Colonic mucosa (tissue), 4 donors: Measurements from ENCODE around the gene EDEM2. TPM values are rescaled to one million over a fixed set of nuclear protein-coding genes. Genes with fewer than 3 reads are reported as not detected.
"Not testable (repeated sequence)": the region's sequence is repeated elsewhere in the genome, so short reads cannot be mapped to it uniquely, and the experiment has no call there.

Source experiments
- DNase-seq: peaks from one replicate; pipeline ENCODE4 v3.0.0-alpha.2; 2020
- H3K27ac ChIP-seq: fragments of 200-600 bp; one replicate; pipeline ENCODE4 v1.8.0; 2021
- H3K27me3 ChIP-seq: fragments of 200-600 bp; one replicate; pipeline ENCODE4 v1.8.0; 2021
- H3K36me3 ChIP-seq: fragments of 200-600 bp; one replicate; pipeline ENCODE4 v1.8.0; 2021
- H3K4me1 ChIP-seq: fragments of 200-600 bp; one replicate; pipeline ENCODE4 v1.8.0; 2021; ENCODE audit warnings: mild to moderate bottlenecking
- H3K4me3 ChIP-seq: fragments of 200-600 bp; one replicate; pipeline ENCODE4 v1.8.0; 2021
- H3K9ac ChIP-seq, 2 donors: one replicate each; pipeline ENCODE4 v1.7.0; 2013; ENCODE audit warnings: control low read depth in 2 of 2, low read depth in 2 of 2, low read length in 2 of 2
- H3K9me3 ChIP-seq: fragments of 200-600 bp; one replicate; pipeline ENCODE4 v1.8.0; 2021
- intact Hi-C: fragments of 100-400 bp; cut with DNase I; formaldehyde crosslinking; loops from one replicate; pipeline ENCODE4 v1.14.1; 2022
- total RNA-seq, 2 donors: library from RNA; stranded (reverse); fragmentation: NEBNext Ultra II Directional in 1 of 2; extraction: Animal tissue kit (Norgen Biotek cat#: 25700) in 1 of 2; gene quantifications; one replicate each; pipeline ENCODE4 v1.2.1, GENCODE V29; 2021
- TF ChIP-seq, protein P1 (sequence below): fragments of 200-600 bp; IDR thresholded peaks from one replicate; pipeline ENCODE4 v1.8.0; 2022; ENCODE audit warnings: antibody characterized with exemption, mild to moderate bottlenecking
- donor health status: healthy.
- donor health status: DM: no; HTN: no; CAD: no.
- donor health status: DM: no; HTN: no; CAD: no.

EDEM2 gene
- total RNA-seq, 2 donors from 2014 or later = 28.0 to 36.0 TPM

DNA sequence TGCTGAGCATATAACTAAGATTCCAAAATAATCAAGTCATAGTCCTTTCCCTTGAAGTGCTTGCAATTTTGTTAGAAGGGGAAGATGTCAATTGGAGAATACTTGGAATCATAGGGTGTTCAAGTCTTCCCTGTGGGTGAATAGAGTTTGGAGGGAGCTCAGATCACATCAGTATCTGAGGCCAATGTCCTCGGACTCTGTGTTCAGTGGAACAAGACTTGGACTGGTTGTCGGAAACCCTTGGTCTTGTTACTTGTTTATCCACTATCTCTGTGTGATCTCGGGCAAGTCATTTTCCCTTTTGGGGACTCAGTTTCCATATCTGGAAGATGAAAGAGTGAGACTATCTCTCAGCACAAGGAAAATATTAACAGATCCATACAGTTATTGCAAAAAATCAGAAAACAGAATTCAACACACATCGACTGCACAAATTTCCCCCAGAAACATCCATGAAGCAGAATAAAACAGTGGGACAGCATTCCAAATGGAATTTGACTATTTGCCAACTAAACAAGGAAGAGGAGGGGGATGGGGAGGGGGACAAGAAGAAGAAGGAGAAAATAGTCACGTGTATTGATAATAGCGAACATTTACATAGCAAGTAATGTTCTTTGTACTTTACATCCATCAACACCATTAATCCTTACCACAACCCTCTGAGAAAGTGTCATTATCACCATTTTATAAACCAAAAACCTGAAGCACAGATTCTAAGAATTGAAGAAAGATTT is 3.9 kb upstream of the EDEM2 start:
- no peak overlapping the region for H3K27ac ChIP-seq

DNA sequence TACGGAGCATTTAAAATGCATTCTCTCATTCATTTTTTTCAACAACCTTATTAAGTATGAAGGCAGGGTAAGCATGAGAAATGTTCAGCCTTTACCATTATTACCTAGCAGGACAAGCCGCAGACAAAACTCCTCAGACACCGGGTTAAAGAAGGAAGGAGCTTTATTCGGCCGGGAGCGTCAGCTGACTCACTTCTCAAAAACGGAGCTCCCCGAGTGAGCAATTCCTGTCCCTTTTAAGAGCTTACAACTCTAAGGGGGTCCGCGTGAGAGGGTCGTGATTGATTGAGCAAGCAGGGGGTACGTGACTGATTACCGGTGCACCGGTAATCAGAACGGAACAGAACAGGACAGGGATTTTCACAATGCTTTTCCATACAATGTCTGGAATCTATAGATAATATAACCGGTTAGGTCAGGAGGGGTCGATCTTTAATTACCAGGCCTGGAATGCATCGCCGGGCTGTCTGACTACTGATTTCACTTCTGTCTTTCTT is 487 bp upstream of the EDEM2 start:
- not testable (repeated sequence) for H3K36me3 ChIP-seq, H3K4me1 ChIP-seq, H3K27me3 ChIP-seq, H3K9me3 ChIP-seq
- DNase-seq = peak; percentile 34
- H3K27ac ChIP-seq = peak overlapping the region; percentile 90
- intact Hi-C loops = loop anchor here (5.0 kb wide), 1 partner anchor 125 kb away; no protein-coding TSS in a partner anchor
- peak overlapping the region; percentile 85 to 87 for H3K9ac ChIP-seq
- H3K4me3 ChIP-seq = peak overlapping the region; percentile 66

More for the DNA sequence above, 3.9 kb upstream of the EDEM2 start:
- intact Hi-C loops = no loop called here
- TF ChIP-seq, protein P1, sequence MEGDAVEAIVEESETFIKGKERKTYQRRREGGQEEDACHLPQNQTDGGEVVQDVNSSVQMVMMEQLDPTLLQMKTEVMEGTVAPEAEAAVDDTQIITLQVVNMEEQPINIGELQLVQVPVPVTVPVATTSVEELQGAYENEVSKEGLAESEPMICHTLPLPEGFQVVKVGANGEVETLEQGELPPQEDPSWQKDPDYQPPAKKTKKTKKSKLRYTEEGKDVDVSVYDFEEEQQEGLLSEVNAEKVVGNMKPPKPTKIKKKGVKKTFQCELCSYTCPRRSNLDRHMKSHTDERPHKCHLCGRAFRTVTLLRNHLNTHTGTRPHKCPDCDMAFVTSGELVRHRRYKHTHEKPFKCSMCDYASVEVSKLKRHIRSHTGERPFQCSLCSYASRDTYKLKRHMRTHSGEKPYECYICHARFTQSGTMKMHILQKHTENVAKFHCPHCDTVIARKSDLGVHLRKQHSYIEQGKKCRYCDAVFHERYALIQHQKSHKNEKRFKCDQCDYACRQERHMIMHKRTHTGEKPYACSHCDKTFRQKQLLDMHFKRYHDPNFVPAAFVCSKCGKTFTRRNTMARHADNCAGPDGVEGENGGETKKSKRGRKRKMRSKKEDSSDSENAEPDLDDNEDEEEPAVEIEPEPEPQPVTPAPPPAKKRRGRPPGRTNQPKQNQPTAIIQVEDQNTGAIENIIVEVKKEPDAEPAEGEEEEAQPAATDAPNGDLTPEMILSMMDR = no peak
- H3K9ac ChIP-seq = no peak overlapping the region
- no peaks in the 10 kb centered on the region for H3K9me3 ChIP-seq
- peaks cover 5% of the 10 kb centered on the region for H3K4me1 ChIP-seq
- no peaks in the 10 kb centered on the region for H3K27me3 ChIP-seq
- DNase-seq = no peak
- H3K4me3 ChIP-seq = no peak overlapping the region
- H3K36me3 ChIP-seq = no peaks in the 10 kb centered on the region

DNA sequence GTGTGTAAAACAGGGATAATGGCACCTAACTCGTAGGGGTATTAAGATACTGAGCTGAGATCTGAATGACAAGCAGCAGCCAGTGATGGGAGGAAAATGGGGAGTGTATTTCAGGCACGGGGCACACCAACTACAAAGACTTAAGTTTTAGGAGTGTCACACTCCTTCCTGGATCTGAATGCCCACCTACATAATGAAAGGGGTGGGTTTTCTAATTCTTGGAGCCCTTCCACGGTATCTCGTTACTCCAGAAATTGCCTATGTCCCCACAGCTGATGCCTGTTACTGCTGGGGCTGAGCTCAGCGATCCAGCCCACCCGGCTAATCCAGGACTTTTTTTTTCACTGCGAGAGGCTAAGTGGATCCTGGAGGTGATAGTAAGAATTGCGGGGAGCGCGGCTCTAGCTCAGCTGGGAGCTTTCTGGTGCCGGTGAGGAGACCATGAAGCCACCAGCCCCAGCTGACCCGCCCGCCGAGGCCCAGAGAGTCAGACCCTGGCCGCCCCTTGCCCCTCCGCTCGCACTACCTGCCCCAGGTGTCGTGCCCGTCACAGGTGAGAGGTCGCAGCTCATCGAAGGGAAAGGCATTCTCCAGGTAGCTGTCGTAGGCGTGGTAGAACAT is 727 bp downstream of the EDEM2 start:
- H3K36me3 ChIP-seq = no peaks in the 10 kb centered on the region
- intact Hi-C loops = loop anchor here (5.0 kb wide), 1 partner anchor 126 kb away; no protein-coding TSS in a partner anchor
- peak overlapping the region; percentile 85 to 87 for H3K9ac ChIP-seq
- peaks cover 8% of the 10 kb centered on the region for H3K4me1 ChIP-seq
- peak; percentile 57 for DNase-seq
- H3K4me3 ChIP-seq = peak overlapping the region; percentile 66
- no peaks in the 10 kb centered on the region for H3K9me3 ChIP-seq
- TF ChIP-seq, protein P1 = no peak
- peak overlapping the region; percentile 90 for H3K27ac ChIP-seq
- no peaks in the 10 kb centered on the region for H3K27me3 ChIP-seq

- intact Hi-C loops = loop anchor here (2.0 to 5.0 kb wide), 2 partner anchors 64 to 127 kb away; no protein-coding TSS in a partner anchor
- H3K9ac ChIP-seq = no peak overlapping the region
- H3K9me3 ChIP-seq = no peaks in the 10 kb centered on the region
- no peaks in the 10 kb centered on the region for H3K27me3 ChIP-seq
- peaks cover 8% of the 10 kb centered on the region for H3K4me1 ChIP-seq
- TF ChIP-seq, protein P1 = peak; percentile 64
- peak; percentile 24 for DNase-seq
- no peak overlapping the region for H3K27ac ChIP-seq
- H3K36me3 ChIP-seq = no peaks in the 10 kb centered on the region
- H3K4me3 ChIP-seq = no peak overlapping the region
Measured at GRCh38 chr20:35145141-35145564, 2.0 kb downstream of the EDEM2 start.

- no peaks in the 10 kb centered on the region for H3K27me3 ChIP-seq
- H3K4me3 ChIP-seq = no peak overlapping the region
- H3K9me3 ChIP-seq = no peaks in the 10 kb centered on the region
- intact Hi-C loops = loop anchor here (2.0 to 5.0 kb wide), 2 partner anchors 64 to 128 kb away; no protein-coding TSS in a partner anchor
- H3K27ac ChIP-seq = no peak overlapping the region
- no peaks in the 10 kb centered on the region for H3K36me3 ChIP-seq
- H3K4me1 ChIP-seq = peaks cover 8% of the 10 kb centered on the region
- peak; percentile 27 for DNase-seq
- TF ChIP-seq, protein P1 = no peak
- H3K9ac ChIP-seq = no peak overlapping the region
Measured at GRCh38 chr20:35144694-35145093, 2.4 kb downstream of the EDEM2 start.
